Measurements from ENCODE around the gene GAN. TPM values are rescaled to one million over a fixed set of nuclear protein-coding genes. Genes with fewer than 3 reads are reported as not detected.

GAN gene
- total RNA-seq, 1 donor from 2014 or later: 25.5 TPM

GRCh38 chr16:81280393-81280792, 34.4 kb upstream of the GAN start:
- H3K4me1 ChIP-seq: no peaks in the 10 kb centered on the region
- H3K9me3 Mint-ChIP-seq: no peaks in the 10 kb centered on the region
- H3F3A ChIP-seq (ENCODE audit: low read depth): no peaks in the 10 kb centered on the region
- no peaks in the 10 kb centered on the region for H3K36me3 ChIP-seq
- no peaks in the 10 kb centered on the region for H3K27me3 Mint-ChIP-seq (ENCODE audit: insufficient read depth, low read depth)
- H2AFZ ChIP-seq (replicated peaks): no peak overlapping the region
- no peaks in the 10 kb centered on the region for H3K9me3 ChIP-seq (ENCODE audit: low read depth)
- DNase-seq (ENCODE audit: low spot score): no peak
- no peak overlapping the region for H3K4me3 ChIP-seq
- H3K36me3 Mint-ChIP-seq: no peaks in the 10 kb centered on the region
- no peak overlapping the region for H3K4me3 Mint-ChIP-seq
- no peaks in the 10 kb centered on the region for H4K20me1 ChIP-seq (ENCODE audit: low read depth)
- no peaks in the 10 kb centered on the region for H3K79me2 ChIP-seq (ENCODE audit: low read depth)
- no peaks in the 10 kb centered on the region for H3K4me1 Mint-ChIP-seq
- H3K27me3 ChIP-seq: no peaks in the 10 kb centered on the region
- H3K27ac ChIP-seq: no peak overlapping the region
- no peak overlapping the region for H3K9ac ChIP-seq
- H3K4me2 ChIP-seq: no peak overlapping the region
- H3K27ac Mint-ChIP-seq: no peak overlapping the region
- TF ChIP-seq CTCF (IDR thresholded peaks at IDR 0.05): no peak
- no peak for TF ChIP-seq EZH2 (IDR thresholded peaks at IDR 0.05)
- no peak for TF ChIP-seq EZH2phosphoT487 (IDR thresholded peaks at IDR 0.05)

DNA sequence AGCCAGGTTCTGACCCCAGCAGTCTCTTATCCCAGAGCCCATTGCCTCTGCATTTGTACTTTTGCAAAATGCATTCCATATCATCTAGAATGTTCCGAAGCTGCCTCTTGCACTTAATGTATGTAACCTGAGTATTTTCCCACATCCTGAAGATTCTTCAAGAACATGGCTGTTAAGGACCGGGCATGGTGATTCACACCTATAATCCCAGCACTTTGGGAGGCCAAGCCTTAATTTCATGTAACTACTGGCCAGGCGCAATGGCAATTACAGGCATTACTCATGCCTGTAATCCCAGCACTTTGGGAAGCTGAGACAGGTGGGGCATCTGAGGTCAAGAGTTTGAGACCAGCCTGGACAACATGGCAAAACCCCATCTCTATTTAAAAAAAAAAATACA, 31.7 kb upstream of the GAN start:
- H3K36me3 Mint-ChIP-seq: no peaks in the 10 kb centered on the region
- Histone ChIP-seq H3K4me2 (no peak overlapping the region), H2AFZ (replicated peaks) (no peak overlapping the region), H3K27ac (no peak overlapping the region), H3K36me3 (no peaks in the 10 kb centered on the region), H3K4me3 (no peak overlapping the region), H3K79me2 (ENCODE audit: low read depth) (no peaks in the 10 kb centered on the region), H3K27me3 (no peaks in the 10 kb centered on the region), H4K20me1 (ENCODE audit: low read depth) (no peaks in the 10 kb centered on the region), H3K9ac (no peak overlapping the region), H3K9me3 (ENCODE audit: low read depth) (no peaks in the 10 kb centered on the region), H3K4me1 (no peaks in the 10 kb centered on the region), H3F3A (ENCODE audit: low read depth) (no peaks in the 10 kb centered on the region)
- no peak for DNase-seq (ENCODE audit: low spot score)
- H3K4me1 Mint-ChIP-seq: no peaks in the 10 kb centered on the region
- no peaks in the 10 kb centered on the region for H3K27me3 Mint-ChIP-seq (ENCODE audit: insufficient read depth, low read depth)
- no peak overlapping the region for H3K4me3 Mint-ChIP-seq
- no peaks in the 10 kb centered on the region for H3K9me3 Mint-ChIP-seq
- TF ChIP-seq EZH2phosphoT487 (IDR thresholded peaks at IDR 0.05) (no peak), EZH2 (IDR thresholded peaks at IDR 0.05) (no peak), CTCF (IDR thresholded peaks at IDR 0.05) (no peak)
- no peak overlapping the region for H3K27ac Mint-ChIP-seq

DNA sequence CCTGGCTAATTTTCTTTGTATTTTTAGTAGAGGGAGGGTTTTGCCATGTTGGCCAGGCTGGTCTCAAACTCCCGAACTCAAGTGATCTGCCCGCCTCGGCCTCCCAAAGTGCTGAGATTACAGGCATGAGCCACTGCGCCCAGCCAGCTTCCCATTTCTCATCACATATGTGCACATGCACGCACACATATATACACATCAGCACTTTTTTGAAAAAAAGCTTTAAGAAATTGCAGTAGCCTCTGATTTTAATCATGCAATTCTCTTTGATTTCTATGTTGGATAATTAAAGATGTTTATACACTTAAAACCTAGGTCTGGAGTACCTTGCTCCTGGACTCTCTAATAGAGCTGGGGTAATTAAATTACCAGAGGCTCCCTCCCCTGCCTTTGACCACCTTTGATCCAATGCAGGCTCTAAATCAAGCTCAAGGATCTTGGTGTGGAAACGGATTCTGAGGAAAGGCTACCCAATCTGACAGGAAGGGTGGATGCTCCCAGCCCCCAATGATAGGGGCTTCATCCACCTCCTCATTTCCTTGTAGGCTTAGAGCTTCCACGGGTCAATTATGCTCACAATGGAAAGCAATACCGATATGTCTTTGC, 29.7 kb upstream of the GAN start:
- no peaks in the 10 kb centered on the region for H3K4me1 ChIP-seq
- H3K4me2 ChIP-seq: no peak overlapping the region
- H3K79me2 ChIP-seq (ENCODE audit: low read depth): no peaks in the 10 kb centered on the region
- no peaks in the 10 kb centered on the region for H3K4me1 Mint-ChIP-seq
- no peak overlapping the region for H3K9ac ChIP-seq
- no peaks in the 10 kb centered on the region for H3K27me3 Mint-ChIP-seq (ENCODE audit: insufficient read depth, low read depth)
- no peak for TF ChIP-seq EZH2 (IDR thresholded peaks at IDR 0.05)
- no peak for TF ChIP-seq EZH2phosphoT487 (IDR thresholded peaks at IDR 0.05)
- no peak for TF ChIP-seq CTCF (IDR thresholded peaks at IDR 0.05)
- H3K27ac Mint-ChIP-seq: no peak overlapping the region
- H3K36me3 ChIP-seq: no peaks in the 10 kb centered on the region
- H3K4me3 Mint-ChIP-seq: no peak overlapping the region
- no peaks in the 10 kb centered on the region for H3K9me3 ChIP-seq (ENCODE audit: low read depth)
- no peak overlapping the region for H3K4me3 ChIP-seq
- DNase-seq (ENCODE audit: low spot score): no peak
- no peaks in the 10 kb centered on the region for H4K20me1 ChIP-seq (ENCODE audit: low read depth)
- H3K27ac ChIP-seq: no peak overlapping the region
- no peak overlapping the region for H2AFZ ChIP-seq (replicated peaks)
- H3K36me3 Mint-ChIP-seq: no peaks in the 10 kb centered on the region
- no peaks in the 10 kb centered on the region for H3K27me3 ChIP-seq
- H3K9me3 Mint-ChIP-seq: no peaks in the 10 kb centered on the region
- no peaks in the 10 kb centered on the region for H3F3A ChIP-seq (ENCODE audit: low read depth)
